Activated CD4-positive, alpha-beta T cell treated with anti-CD3 and anti-CD28 coated beads for 36 hours (primary cell): ENCODE results near the gene ZFP64. TPM values are rescaled to one million over a fixed set of nuclear protein-coding genes. Genes with fewer than 3 reads are reported as not detected.
A peak's percentile ranks its signal among the peaks of the same experiment; 100 is the strongest.
"Not testable (repeated sequence)": the region's sequence is repeated elsewhere in the genome, so short reads cannot be mapped to it uniquely, and the experiment has no call there.

Experiments
- ATAC-seq: fragments of 200-7000 bp; cut with Tn5 transposase; one replicate; pipeline ENCODE4 v1.10.0; 2021; ENCODE audit warnings: mild to moderate bottlenecking, moderate library complexity
- CTCF ChIA-PET: fragments of 350-600 bp; sonication (Branson Sonifier 250); formaldehyde crosslinking; loops from one replicate; lab custom pipeline; 2021; ENCODE audit warnings: antibody characterized with exemption; lab: Charles Lee
- POLR2A ChIA-PET: fragments of 350-600 bp; sonication (Branson Sonifier 250); formaldehyde crosslinking; loops from one replicate; lab custom pipeline; 2021; ENCODE audit warnings: antibody characterized with exemption, inconsistent platforms; lab: Charles Lee
- DNase-seq: peaks from one replicate; pipeline ENCODE4 v3.0.0-alpha.2; 2020
- H3K27ac Mint-ChIP-seq: one replicate; pipeline ENCODE4 v1.8.0; 2021; ENCODE audit warnings: mixed read lengths
- H3K27me3 Mint-ChIP-seq: one replicate; pipeline ENCODE4 v1.8.0; 2021; ENCODE audit warnings: mixed read lengths
- H3K36me3 Mint-ChIP-seq: one replicate; pipeline ENCODE4 v1.8.0; 2021; ENCODE audit warnings: low read depth, mixed read lengths
- H3K4me1 Mint-ChIP-seq: one replicate; pipeline ENCODE4 v1.8.0; 2021; ENCODE audit warnings: mixed read lengths
- H3K4me3 Mint-ChIP-seq: one replicate; pipeline ENCODE4 v1.8.0; 2021; ENCODE audit warnings: mild to moderate bottlenecking, moderate library complexity, mixed read lengths
- H3K9me3 Mint-ChIP-seq: one replicate; pipeline ENCODE4 v1.8.0; 2021; ENCODE audit warnings: low read depth, mixed read lengths
- intact Hi-C, 2 experiments: fragments of 100-400 bp; cut with DNase I in 1 of 2; cut with micrococcal nuclease in 1 of 2; formaldehyde crosslinking; loops; one replicate each; pipeline versions ENCODE4 v1.14.2 to v1.15.1; 2022 to 2024; cut with DNase I, micrococcal nuclease
- total RNA-seq, 2 experiments: library from RNA; stranded (reverse); gene quantifications; one replicate each; pipeline ENCODE4 v1.2.3, GENCODE V29; 2021

ZFP64 gene
- total RNA-seq, 2 experiments from 2014 or later, result 12.2 to 16.5 TPM

GRCh38 chr20:52152921-52153320 lies 38.7 kb downstream of the ZFP64 start:
- peaks cover 32% of the 10 kb centered on the region for H3K36me3 Mint-ChIP-seq
- POLR2A ChIA-PET, result no interaction called here
- no peak overlapping the region for H3K4me3 Mint-ChIP-seq
- peaks cover under 1% of the 10 kb centered on the region for H3K9me3 Mint-ChIP-seq
- CTCF ChIA-PET, result interaction anchor here (0.7 to 1.9 kb wide), 2 partner anchors 13 to 34 kb away, joined by 3 to 6 read pairs; no protein-coding TSS in a partner anchor
- DNase-seq, result no peak
- intact Hi-C loops, result no loop called here
- ATAC-seq, result no peak
- no peaks in the 10 kb centered on the region for H3K27me3 Mint-ChIP-seq
- H3K4me1 Mint-ChIP-seq, result no peaks in the 10 kb centered on the region
- H3K27ac Mint-ChIP-seq, result no peak overlapping the region

DNA sequence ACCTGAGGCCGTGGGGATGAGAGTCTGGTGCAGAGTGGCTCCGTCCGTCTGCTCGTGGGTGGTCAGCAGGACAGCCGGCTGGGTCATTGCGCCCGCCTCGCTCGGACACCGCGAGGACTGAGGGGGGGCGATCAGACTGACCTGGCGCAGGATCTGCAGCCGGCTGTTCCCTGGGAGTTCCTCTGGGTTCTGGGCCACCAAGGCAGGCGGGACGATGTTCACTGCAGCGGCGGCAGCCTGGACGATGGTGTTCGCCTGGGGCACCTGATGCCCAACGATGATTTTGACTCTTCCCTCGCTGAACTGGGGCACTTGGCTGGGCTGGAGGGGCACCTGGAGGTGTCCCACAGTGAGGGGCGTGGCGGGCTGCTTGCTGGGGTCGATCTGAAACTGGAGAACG lies 39.2 kb downstream of the ZFP64 start:
- peaks cover 29% of the 10 kb centered on the region for H3K36me3 Mint-ChIP-seq
- intact Hi-C loops, result no loop called here
- ATAC-seq, result no peak

DNA sequence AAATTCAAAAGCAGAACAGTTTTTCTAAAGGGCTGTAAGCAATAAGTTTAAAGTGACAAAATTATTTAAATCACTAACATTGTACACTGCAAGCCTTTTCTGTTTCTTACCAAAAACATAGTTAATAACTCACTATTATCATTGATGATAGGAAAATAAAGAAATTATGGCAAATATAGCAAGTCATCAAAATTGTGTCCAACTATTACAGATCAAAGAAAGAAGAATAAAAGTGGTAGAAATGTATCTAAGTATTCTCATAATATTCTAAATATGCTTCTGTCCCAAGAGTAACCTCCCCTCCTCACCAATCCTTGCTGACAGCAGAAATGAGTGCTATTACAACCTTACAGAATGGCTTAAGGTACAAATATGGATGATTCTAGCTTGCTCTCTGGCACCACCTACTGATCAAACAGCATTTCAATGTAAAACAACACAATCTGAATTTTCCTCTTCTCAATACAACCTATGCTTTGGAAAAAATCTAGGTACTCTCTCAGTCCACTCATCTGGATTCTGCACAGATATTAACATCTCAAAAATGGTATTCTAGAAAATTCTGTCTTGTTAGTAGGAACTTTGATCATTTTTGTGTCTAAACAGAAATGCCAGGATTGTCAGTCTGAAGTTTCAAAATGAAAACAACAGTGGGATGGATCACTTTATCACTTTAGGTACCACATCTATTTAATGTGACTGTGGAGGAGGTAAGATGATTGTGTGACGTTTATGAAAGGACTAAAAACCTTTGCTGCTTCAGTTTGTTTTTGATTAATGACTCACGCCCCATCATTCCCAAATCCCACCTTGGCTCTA lies 40.9 kb downstream of the ZFP64 start:
- Mint-ChIP-seq H3K27me3 (no peaks in the 10 kb centered on the region), H3K27ac (no peak overlapping the region), H3K4me3 (no peak overlapping the region), H3K9me3 (no peaks in the 10 kb centered on the region), H3K4me1 (no peaks in the 10 kb centered on the region), H3K36me3 (peaks cover 16% of the 10 kb centered on the region)
- CTCF ChIA-PET, result interaction anchor here (0.6 to 1.4 kb wide), 7 partner anchors 16 to 1163 kb away, joined by 3 to 9 read pairs (median 3); no protein-coding TSS in a partner anchor
- DNase-seq (peak; percentile 33), ATAC-seq (peak; percentile 53)
- POLR2A ChIA-PET, result interaction anchor here (0.6 kb wide), 1 partner anchor 254 kb away, joined by 4 read pairs; no protein-coding TSS in a partner anchor
- intact Hi-C loops, result loop anchor here (1.0 kb wide), 1 partner anchor 22 kb away; no protein-coding TSS in a partner anchor

More for the DNA sequence above, 39.2 kb downstream of the ZFP64 start:
- CTCF ChIA-PET, result interaction anchor here (0.7 kb wide), 1 partner anchor 34 kb away, joined by 3 read pairs; no protein-coding TSS in a partner anchor
- no peaks in the 10 kb centered on the region for H3K4me1 Mint-ChIP-seq
- POLR2A ChIA-PET, result no interaction called here
- no peak for DNase-seq
- H3K27me3 Mint-ChIP-seq, result no peaks in the 10 kb centered on the region
- no peak overlapping the region for H3K4me3 Mint-ChIP-seq
- no peaks in the 10 kb centered on the region for H3K9me3 Mint-ChIP-seq
- no peak overlapping the region for H3K27ac Mint-ChIP-seq

GRCh38 chr20:52145587-52145986 lies 46.0 kb downstream of the ZFP64 start:
- ATAC-seq (no peak), DNase-seq (no peak)
- Mint-ChIP-seq H3K27me3 (no peaks in the 10 kb centered on the region), H3K36me3 (peaks cover under 1% of the 10 kb centered on the region), H3K27ac (no peak overlapping the region), H3K4me1 (no peaks in the 10 kb centered on the region), H3K4me3 (no peak overlapping the region), H3K9me3 (no peaks in the 10 kb centered on the region)
- ChIA-PET CTCF (interaction anchor here (1.6 kb wide), 1 partner anchor 10 kb away, joined by 4 read pairs; no protein-coding TSS in a partner anchor), POLR2A (no interaction called here)
- intact Hi-C loops, result no loop called here

DNA sequence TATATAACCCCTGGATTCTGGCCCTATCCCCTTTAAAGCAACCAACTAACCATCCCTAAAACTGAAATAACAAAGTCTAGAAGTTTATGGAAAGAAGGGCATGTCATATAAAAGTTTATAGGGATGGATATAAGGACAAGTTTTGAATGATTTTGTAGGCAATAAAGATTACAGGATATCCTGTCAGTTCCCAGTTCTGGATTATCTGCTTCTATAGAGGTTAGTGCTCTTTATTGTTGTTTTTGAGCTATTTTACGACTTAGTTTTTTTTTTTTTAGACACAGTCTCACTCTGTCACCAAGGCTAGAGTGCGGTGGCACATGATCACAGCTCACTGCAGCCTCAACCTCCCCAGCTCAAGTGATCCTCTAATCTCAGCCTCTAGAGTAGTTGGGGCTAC lies 48.3 kb downstream of the ZFP64 start:
- H3K4me3 Mint-ChIP-seq, result no peak overlapping the region
- no peak overlapping the region for H3K27ac Mint-ChIP-seq
- CTCF ChIA-PET, result interaction anchor here (0.6 to 1.1 kb wide), 2 partner anchors 15 to 188 kb away, joined by 3 read pairs; no protein-coding TSS in a partner anchor
- no peaks in the 10 kb centered on the region for H3K9me3 Mint-ChIP-seq
- POLR2A ChIA-PET, result no interaction called here
- H3K4me1 Mint-ChIP-seq, result no peaks in the 10 kb centered on the region
- H3K27me3 Mint-ChIP-seq, result no peaks in the 10 kb centered on the region
- ATAC-seq (no peak), DNase-seq (no peak)
- intact Hi-C loops, result no loop called here
- no peaks in the 10 kb centered on the region for H3K36me3 Mint-ChIP-seq

DNA sequence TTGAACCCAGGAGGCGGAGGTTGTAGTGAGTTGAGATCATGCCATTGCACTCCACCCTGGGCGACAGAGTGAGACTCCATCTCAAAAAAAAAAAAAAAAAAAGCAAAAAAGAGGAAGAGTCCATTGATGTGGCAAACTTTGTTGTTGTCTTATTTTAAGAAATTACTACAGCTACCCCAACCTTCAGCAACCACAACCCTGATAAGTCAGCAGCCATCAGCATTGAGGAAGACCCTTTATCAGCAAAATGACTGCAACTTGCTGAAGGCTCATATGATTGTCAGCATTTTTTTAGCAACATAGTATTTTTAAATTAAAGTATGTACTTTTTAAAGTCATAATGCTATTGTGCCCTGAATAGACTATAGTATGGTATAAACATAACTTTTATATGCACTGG lies 48.8 kb downstream of the ZFP64 start:
- Mint-ChIP-seq H3K27me3 (no peaks in the 10 kb centered on the region), H3K27ac (no peak overlapping the region), H3K9me3 (no peaks in the 10 kb centered on the region), H3K36me3 (no peaks in the 10 kb centered on the region), H3K4me1 (no peaks in the 10 kb centered on the region), H3K4me3 (no peak overlapping the region)
- DNase-seq, result no peak
- intact Hi-C loops, result no loop called here
- POLR2A ChIA-PET, result no interaction called here
- CTCF ChIA-PET, result interaction anchor here (0.6 to 1.1 kb wide), 2 partner anchors 14 to 187 kb away, joined by 3 read pairs; no protein-coding TSS in a partner anchor
- no peak for ATAC-seq

DNA sequence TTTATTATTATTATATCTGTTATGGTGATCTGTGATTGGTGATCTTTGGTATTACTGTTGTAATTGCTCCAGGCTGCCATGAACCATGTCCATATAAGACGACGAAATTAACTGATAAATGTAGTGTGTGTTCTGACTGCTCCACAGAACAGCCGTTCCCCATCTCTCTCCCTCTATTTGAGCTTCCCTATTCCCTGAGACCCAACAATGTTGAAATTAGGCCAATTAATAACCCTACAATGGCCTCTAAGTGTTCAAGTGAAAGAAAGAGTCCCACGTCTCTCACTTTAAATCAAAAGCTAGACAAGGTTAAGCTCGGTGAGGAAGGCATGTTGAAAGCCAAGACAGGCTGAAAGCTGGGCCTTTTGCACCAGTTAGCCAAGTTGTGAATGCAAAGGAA lies 51.6 kb downstream of the ZFP64 start:
- Mint-ChIP-seq H3K36me3 (no peaks in the 10 kb centered on the region), H3K27ac (no peak overlapping the region), H3K27me3 (no peaks in the 10 kb centered on the region), H3K9me3 (no peaks in the 10 kb centered on the region), H3K4me1 (no peaks in the 10 kb centered on the region), H3K4me3 (no peak overlapping the region)
- ChIA-PET CTCF (interaction anchor here (0.6 to 1.5 kb wide), 2 partner anchors 14 to 542 kb away, joined by 3 to 4 read pairs; no protein-coding TSS in a partner anchor), POLR2A (no interaction called here)
- DNase-seq (no peak), ATAC-seq (no peak)
- intact Hi-C loops, result no loop called here

GRCh38 chr20:52137850-52138249 lies 53.7 kb downstream of the ZFP64 start:
- Mint-ChIP-seq H3K4me1 (no peaks in the 10 kb centered on the region), H3K36me3 (no peaks in the 10 kb centered on the region), H3K9me3 (no peaks in the 10 kb centered on the region), H3K27ac (no peak overlapping the region), H3K27me3 (no peaks in the 10 kb centered on the region), H3K4me3 (no peak overlapping the region)
- POLR2A ChIA-PET, result no interaction called here
- no peak for DNase-seq
- intact Hi-C loops, result no loop called here
- CTCF ChIA-PET, result interaction anchor here (2.1 kb wide), 1 partner anchor 9 kb away, joined by 7 read pairs; no protein-coding TSS in a partner anchor
- ATAC-seq, result no peak

GRCh38 chr20:52133714-52134113 lies 57.9 kb downstream of the ZFP64 start:
- H3K4me1 Mint-ChIP-seq, H3K4me3 Mint-ChIP-seq, H3K9me3 Mint-ChIP-seq, CTCF ChIA-PET, H3K27ac Mint-ChIP-seq, DNase-seq, ATAC-seq, H3K27me3 Mint-ChIP-seq, H3K36me3 Mint-ChIP-seq, intact Hi-C loops, POLR2A ChIA-PET: not testable (repeated sequence)

- CTCF ChIA-PET, result no interaction called here
- ATAC-seq, result no peak
Observed at GRCh38 chr20:52132337-52132736, 59.2 kb downstream of the ZFP64 start.

DNA sequence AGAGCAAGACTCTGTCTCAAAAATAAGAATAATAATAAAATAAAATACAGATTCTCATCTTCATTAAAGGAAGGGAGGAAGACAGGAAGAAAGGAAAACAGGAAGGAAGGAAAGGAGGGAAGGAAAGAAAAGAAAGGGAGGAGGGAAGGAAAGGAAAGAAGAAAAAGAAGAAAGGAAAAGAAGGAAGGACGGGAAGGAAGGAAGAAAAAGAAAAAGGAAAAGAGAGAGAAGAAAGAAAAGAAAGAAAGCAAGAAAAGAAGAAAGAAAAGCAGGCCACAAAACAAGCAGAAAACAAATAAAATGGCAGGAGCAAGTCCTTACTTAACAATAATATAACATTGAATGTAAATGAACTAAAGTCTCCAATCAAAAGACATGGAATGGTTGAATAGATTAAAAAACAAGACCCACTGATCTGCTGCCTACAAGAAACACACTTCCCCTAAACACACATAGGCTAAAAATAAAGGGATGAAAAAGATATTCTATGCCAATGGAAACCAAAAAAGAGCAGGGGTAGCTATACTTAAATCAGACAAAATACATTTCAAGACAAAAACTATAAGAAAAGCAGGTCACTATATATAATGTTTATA lies 60.4 kb downstream of the ZFP64 start:
- Mint-ChIP-seq H3K27ac (no peak overlapping the region), H3K4me3 (no peak overlapping the region), H3K4me1 (peaks cover 2% of the 10 kb centered on the region), H3K36me3 (no peaks in the 10 kb centered on the region), H3K9me3 (no peaks in the 10 kb centered on the region), H3K27me3 (no peaks in the 10 kb centered on the region)
- POLR2A ChIA-PET, result no interaction called here
- no peak for ATAC-seq
- CTCF ChIA-PET, result interaction anchor here (1.2 kb wide), 1 partner anchor 19 kb away, joined by 3 read pairs; no protein-coding TSS in a partner anchor
- DNase-seq, result no peak
- intact Hi-C loops, result no loop called here

More at GRCh38 chr20:52132337-52132736, 59.2 kb downstream of the ZFP64 start:
- Mint-ChIP-seq H3K36me3 (no peaks in the 10 kb centered on the region), H3K4me1 (peaks cover 2% of the 10 kb centered on the region), H3K4me3 (no peak overlapping the region), H3K27me3 (no peaks in the 10 kb centered on the region), H3K9me3 (no peaks in the 10 kb centered on the region), H3K27ac (no peak overlapping the region)
- intact Hi-C loops, result no loop called here
- no peak for DNase-seq
- POLR2A ChIA-PET, result no interaction called here
